Neuronal stem cell (in vitro differentiated cells): Measurements from ENCODE around the gene GNAQ.
"Not testable (repeated sequence)": the region's sequence is repeated elsewhere in the genome, so short reads cannot be mapped to it uniquely, and the experiment has no call there.

Experiments
- DNase-seq: peaks from one replicate; pipeline ENCODE4 v3.0.0-alpha.2; 2013; ENCODE audit warnings: low spot score
- H2AFZ ChIP-seq: one replicate; pipeline ENCODE4 v1.6.1; 2013; ENCODE audit warnings: mild to moderate bottlenecking, low read length, inconsistent platforms
- H2AK5ac ChIP-seq: 2 replicates; pipeline ENCODE4 v1.6.1; 2013; ENCODE audit warnings: low read depth, mild to moderate bottlenecking, inconsistent platforms, low read length, moderate library complexity, mixed read lengths
- H2BK120ac ChIP-seq: 2 replicates; pipeline ENCODE4 v1.6.1; 2013; ENCODE audit warnings: low read depth, mild to moderate bottlenecking, inconsistent platforms, low read length, moderate library complexity, mixed read lengths
- H2BK12ac ChIP-seq: one replicate; pipeline ENCODE4 v1.6.1; 2013; ENCODE audit warnings: low read length, inconsistent platforms
- H2BK15ac ChIP-seq: 2 replicates; pipeline ENCODE4 v1.6.1; 2013; ENCODE audit warnings: mild to moderate bottlenecking, low read length, inconsistent platforms, mixed read lengths
- H2BK5ac ChIP-seq: one replicate; pipeline ENCODE4 v1.6.1; 2013; ENCODE audit warnings: inconsistent platforms, mild to moderate bottlenecking, low read length, moderate library complexity
- H3K14ac ChIP-seq: one replicate; pipeline ENCODE4 v1.6.1; 2013; ENCODE audit warnings: low read length, inconsistent platforms
- H3K18ac ChIP-seq: 2 replicates; pipeline ENCODE4 v1.6.1; 2013; ENCODE audit warnings: low read length, inconsistent platforms
- H3K23ac ChIP-seq: 2 replicates; pipeline ENCODE4 v1.6.1; 2013; ENCODE audit warnings: low read depth, mild to moderate bottlenecking, mixed read lengths, low read length, inconsistent platforms; ENCODE audit not compliant: poor library complexity
- H3K27ac ChIP-seq: replicated peaks from 3 replicates; pipeline ENCODE4 v1.5.1; 2013; ENCODE audit warnings: low read length, inconsistent platforms
- H3K27me3 ChIP-seq, 3 experiments: 2 replicates each; pipeline ENCODE4 v1.6.1; 2013; ENCODE audit warnings: low read length in 3 of 3, mild to moderate bottlenecking in 2 of 3, inconsistent platforms in 1 of 3, low read depth in 1 of 3, mixed read lengths in 1 of 3, moderate library complexity in 1 of 3; ENCODE audit not compliant: control insufficient read depth in 3 of 3, insufficient read depth in 3 of 3
- H3K36me3 ChIP-seq, 2 donors: replicated peaks in 1 of 2; 2 replicates each; pipeline ENCODE4 v1.6.1; 2013; ENCODE audit warnings: low read length in 2 of 2; ENCODE audit not compliant: control insufficient read depth in 2 of 2, insufficient read depth in 2 of 2
- H3K4ac ChIP-seq: 2 replicates; pipeline ENCODE4 v1.6.1; 2013; ENCODE audit warnings: inconsistent platforms, mild to moderate bottlenecking, low read length, moderate library complexity
- H3K4me1 ChIP-seq, 2 donors: 1 replicate in 1 of 2; 2 replicates in 1 of 2; pipeline ENCODE4 v1.6.1; 2013; ENCODE audit warnings: low read length in 2 of 2, low read depth in 1 of 2; ENCODE audit not compliant: control insufficient read depth in 2 of 2, insufficient read depth in 1 of 2
- H3K4me2 ChIP-seq: one replicate; pipeline ENCODE4 v1.6.1; 2013; ENCODE audit warnings: mild to moderate bottlenecking, low read length, inconsistent platforms; ENCODE audit not compliant: insufficient read depth, poor library complexity, severe bottlenecking
- H3K4me3 ChIP-seq, 2 donors: 2 replicates each; pipeline ENCODE4 v1.5.1; 2013; ENCODE audit warnings: low read length in 2 of 2, mild to moderate bottlenecking in 2 of 2, inconsistent platforms in 1 of 2, moderate library complexity in 1 of 2
- H3K79me1 ChIP-seq: one replicate; pipeline ENCODE4 v1.6.1; 2013; ENCODE audit warnings: low read depth, mild to moderate bottlenecking, inconsistent platforms, low read length, moderate library complexity
- H3K9ac ChIP-seq: one replicate; pipeline ENCODE4 v1.6.1; 2013; ENCODE audit warnings: mild to moderate bottlenecking, low read depth, low read length, inconsistent platforms; ENCODE audit not compliant: poor library complexity
- H3K9me3 ChIP-seq, 2 donors: replicated peaks in 1 of 2; 2 replicates each; pipeline versions ENCODE3 to v1.6.1; 2013; ENCODE audit warnings: low read length in 2 of 2, mild to moderate bottlenecking in 2 of 2, inconsistent platforms in 1 of 2, low read depth in 1 of 2, mixed read lengths in 1 of 2, moderate library complexity in 1 of 2; ENCODE audit not compliant: control insufficient read depth in 2 of 2, insufficient read depth in 1 of 2
- H4K8ac ChIP-seq: one replicate; pipeline ENCODE4 v1.6.1; 2013; ENCODE audit warnings: low read depth, mild to moderate bottlenecking, inconsistent platforms, low read length, moderate library complexity
- H4K91ac ChIP-seq: one replicate; pipeline ENCODE4 v1.6.1; 2013; ENCODE audit warnings: low read length, low read depth, mild to moderate bottlenecking, inconsistent platforms; ENCODE audit not compliant: poor library complexity
- WGBS, 2 donors: extraction: QIAGEN DNeasy Blood & Tissue Kit; methylation state at CpG; one replicate each; pipeline ENCODE4 v1.1.7; 2013; ENCODE audit warnings: missing lambda C conversion rate in 2 of 2, mixed read lengths in 1 of 2; ENCODE audit not compliant: insufficient read length in 2 of 2, insufficient replicate concordance in 1 of 2; ENCODE audit errors: extremely low coverage in 2 of 2; 5-methylcytosine and 5-hydroxymethylcytosine counted together

GNAQ gene

DNA sequence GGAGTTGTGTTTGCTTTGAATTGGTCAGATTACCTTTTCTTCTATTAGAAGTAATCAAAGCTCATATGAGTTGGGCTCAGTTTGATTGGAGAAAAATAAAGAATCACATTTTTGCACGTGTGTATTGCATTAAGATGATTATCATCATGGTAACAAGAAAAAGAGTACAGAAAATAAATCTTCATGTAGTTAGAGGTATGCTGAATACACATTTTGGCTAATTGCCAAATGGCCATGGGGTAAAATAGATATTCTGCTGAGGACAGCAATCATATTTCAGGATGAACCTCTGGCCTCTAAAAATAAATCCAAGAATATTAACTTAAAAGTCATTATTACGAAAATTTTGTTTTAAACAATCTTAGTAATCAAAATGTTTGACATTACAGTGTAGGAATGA lies 38.9 kb upstream of the GNAQ start:
- Histone ChIP-seq H4K8ac (no peak overlapping the region), H3K27ac (no peak overlapping the region)
- no CpG with 5 or more reads among the region's 2 CpGs for WGBS, 2 donors

DNA sequence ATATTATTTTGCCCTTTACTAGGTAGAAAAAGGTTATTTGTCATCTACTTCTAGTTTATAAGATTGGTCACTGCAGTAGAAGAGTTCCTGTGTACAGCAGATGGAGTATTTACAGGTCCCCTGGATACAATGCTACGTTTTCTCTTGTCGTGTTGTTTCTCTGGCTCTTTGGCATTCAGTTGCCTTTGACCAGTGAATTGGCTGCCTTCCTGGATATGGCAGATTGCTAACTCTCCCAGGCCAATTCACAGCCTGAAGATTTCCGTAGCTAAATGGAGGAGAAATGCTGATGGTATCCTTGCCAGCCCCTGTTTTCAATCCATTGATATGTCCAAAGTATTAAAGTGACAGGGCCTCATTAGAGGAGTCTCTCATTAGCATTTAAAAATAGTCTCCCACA lies 32.5 kb upstream of the GNAQ start:
- no peak overlapping the region for H4K91ac ChIP-seq
- WGBS, 2 donors: no CpG with 5 or more reads among the region's 3 CpGs
- no peak overlapping the region for H2AFZ ChIP-seq
- H3K79me1 ChIP-seq: no peaks in the 10 kb centered on the region
- no peak overlapping the region for H3K18ac ChIP-seq
- H2BK5ac ChIP-seq: no peak overlapping the region
- H3K27me3 ChIP-seq: no peaks in the 10 kb centered on the region
- H2BK12ac ChIP-seq: no peak overlapping the region
- H4K8ac ChIP-seq: no peak overlapping the region
- H3K4me2 ChIP-seq: no peak overlapping the region
- H3K23ac ChIP-seq: no peak overlapping the region
- H3K14ac ChIP-seq: no peak overlapping the region
- H3K9ac ChIP-seq: no peak overlapping the region
- peaks cover 1 to 3% of the 10 kb centered on the region in 2 donors for H3K9me3 ChIP-seq
- no peak overlapping the region for H3K4me3 ChIP-seq
- no peak overlapping the region for H3K4ac ChIP-seq
- no peaks in the 10 kb centered on the region for H3K36me3 ChIP-seq
- H2BK120ac ChIP-seq: no peak overlapping the region
- no peak overlapping the region for H2BK15ac ChIP-seq
- no peak for DNase-seq
- H2AK5ac ChIP-seq: no peak overlapping the region
- H3K4me1 ChIP-seq: no peaks in the 10 kb centered on the region
- H3K27ac ChIP-seq: no peak overlapping the region

More for the DNA sequence above, 38.9 kb upstream of the GNAQ start:
- Histone ChIP-seq H4K91ac (no peak overlapping the region), H3K4me1 (no peaks in the 10 kb centered on the region), H2BK5ac (no peak overlapping the region), H2BK120ac (no peak overlapping the region), H3K14ac (no peak overlapping the region), H3K27me3 (no peaks in the 10 kb centered on the region), H2AFZ (no peak overlapping the region), H3K9me3 (peaks cover 0 to 6% of the 10 kb centered on the region in 2 donors), H3K36me3 (no peaks in the 10 kb centered on the region), H2AK5ac (no peak overlapping the region), H2BK15ac (no peak overlapping the region), H3K79me1 (no peaks in the 10 kb centered on the region), H3K4me3 (no peak overlapping the region), H2BK12ac (no peak overlapping the region), H3K9ac (no peak overlapping the region), H3K23ac (no peak overlapping the region), H3K18ac (no peak overlapping the region), H3K4me2 (no peak overlapping the region), H3K4ac (no peak overlapping the region)
- no peak for DNase-seq

DNA sequence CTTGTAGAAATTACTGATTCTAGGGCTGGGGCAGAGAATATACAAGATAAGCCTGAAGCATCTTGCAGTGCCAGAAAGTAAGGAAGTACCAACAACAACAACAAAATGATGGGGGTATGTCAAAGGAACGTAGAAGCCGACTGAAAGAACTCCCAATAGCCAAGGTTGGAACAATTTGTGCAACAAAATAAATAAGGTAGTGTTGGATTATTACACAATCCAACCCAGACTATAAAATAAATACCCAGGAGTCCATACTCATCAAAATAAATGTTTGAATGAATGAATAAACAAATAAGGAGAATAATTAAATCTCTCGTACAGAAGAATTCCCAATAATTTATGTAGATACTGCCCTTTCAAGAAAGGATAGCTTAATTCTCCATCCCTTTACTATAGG lies 31.1 kb upstream of the GNAQ start:
- WGBS, 2 donors: no CpG with 5 or more reads among the region's 3 CpGs
- Histone ChIP-seq H3K14ac (no peak overlapping the region), H2BK15ac (no peak overlapping the region), H3K27ac (no peak overlapping the region), H3K27me3 (no peaks in the 10 kb centered on the region), H3K18ac (no peak overlapping the region), H2BK5ac (no peak overlapping the region), H4K8ac (no peak overlapping the region), H3K23ac (no peak overlapping the region), H3K4ac (no peak overlapping the region), H4K91ac (no peak overlapping the region), H3K4me3 (no peak overlapping the region), H2BK12ac (no peak overlapping the region), H3K9me3 (peaks cover 1 to 3% of the 10 kb centered on the region in 2 donors), H3K79me1 (no peaks in the 10 kb centered on the region), H2BK120ac (no peak overlapping the region), H3K36me3 (no peaks in the 10 kb centered on the region), H3K4me2 (no peak overlapping the region), H2AFZ (no peak overlapping the region), H3K9ac (no peak overlapping the region), H3K4me1 (no peaks in the 10 kb centered on the region), H2AK5ac (no peak overlapping the region)
- no peak for DNase-seq

- not testable (repeated sequence) for H2BK12ac ChIP-seq, DNase-seq, H3K4me1 ChIP-seq, H3K4me2 ChIP-seq, H2BK5ac ChIP-seq, H3K79me1 ChIP-seq, H3K9ac ChIP-seq, H2BK120ac ChIP-seq, H2BK15ac ChIP-seq, H3K27ac ChIP-seq, H3K27me3 ChIP-seq, H3K4me3 ChIP-seq, H3K23ac ChIP-seq, H3K4ac ChIP-seq, H3K9me3 ChIP-seq, H2AK5ac ChIP-seq, H4K8ac ChIP-seq, H3K36me3 ChIP-seq
- WGBS, 2 donors: no CpG with 5 or more reads among the region's 7 CpGs
- Histone ChIP-seq H3K14ac (peak overlapping the region; percentile 56), H4K91ac (peak overlapping the region; percentile 53), H3K18ac (peak overlapping the region; percentile 48), H2AFZ (peak overlapping the region; percentile 68)
These were observed 22.6 kb upstream of the GNAQ start for GRCh38 chr9:78054218-78054617.
